Heart left ventricle (tissue), 16 donors: ENCODE results near the gene ADAM19. TPM values are rescaled to one million over a fixed set of nuclear protein-coding genes. Genes with fewer than 3 reads are reported as not detected.

Experiments used
- ATAC-seq, 4 donors: fragments of 200-7000 bp; cut with Tn5 transposase; one replicate each; pipeline ENCODE4 v1.9.1; 2020 to 2022; ENCODE audit warnings: moderate library complexity in 4 of 4, mild to moderate bottlenecking in 3 of 4, moderate number of reproducible peaks in 1 of 4
- DNase-seq, 5 donors: peaks; one replicate each; pipeline ENCODE4 v3.0.0-alpha.2; 2020
- H3K27ac ChIP-seq, 12 donors: fragments of 200-600 bp; sonication (generic) in 4 of 12; one replicate each; pipeline versions ENCODE4 v1.5.0 to v1.8.0; 2016 to 2022; ENCODE audit warnings: mild to moderate bottlenecking in 2 of 12
- H3K27me3 ChIP-seq, 9 donors: fragments of 200-600 bp; sonication (generic) in 2 of 9; one replicate each; pipeline versions ENCODE4 v1.5.1 to v1.8.0; 2016 to 2022; ENCODE audit warnings: mild to moderate bottlenecking in 3 of 9
- H3K36me3 ChIP-seq, 9 donors: fragments of 200-600 bp; sonication (generic) in 2 of 9; one replicate each; pipeline versions ENCODE4 v1.5.0 to v1.8.0; 2018 to 2022; ENCODE audit warnings: mild to moderate bottlenecking in 2 of 9
- H3K4me1 ChIP-seq, 12 donors: fragments of 200-600 bp; sonication (generic) in 4 of 12; one replicate each; pipeline versions ENCODE4 v1.5.0 to v1.8.0; 2016 to 2022; ENCODE audit warnings: mild to moderate bottlenecking in 3 of 12
- H3K4me3 ChIP-seq, 12 donors: fragments of 200-600 bp; sonication (generic) in 4 of 12; one replicate each; pipeline versions ENCODE4 v1.5.0 to v1.8.0; 2017 to 2022; ENCODE audit warnings: mild to moderate bottlenecking in 9 of 12, moderate library complexity in 4 of 12
- H3K9me3 ChIP-seq, 12 donors: fragments of 200-600 bp; sonication (generic) in 4 of 12; one replicate each; pipeline versions ENCODE4 v1.5.0 to v1.8.0; 2016 to 2022; ENCODE audit warnings: mild to moderate bottlenecking in 1 of 12
- CTCF ChIP-seq, 12 donors: fragments of 200-600 bp; sonication (generic) in 4 of 12; IDR thresholded peaks; one replicate each; pipeline versions ENCODE4 v1.5.0 to v1.8.0; 2018 to 2022; ENCODE audit warnings: antibody characterized with exemption in 12 of 12, mild to moderate bottlenecking in 5 of 12
- POLR2A ChIP-seq, 2 donors: fragments of 450-650 bp; IDR thresholded peaks; one replicate each; pipeline ENCODE4 v1.6.1; 2017; ENCODE audit warnings: antibody characterized with exemption in 2 of 2, mild to moderate bottlenecking in 2 of 2, moderate library complexity in 2 of 2
- WGBS, 4 donors: extraction: QIAGEN DNeasy Blood & Tissue Kit in 2 of 4; methylation state at CpG; one replicate each; pipeline versions ENCODE4 v1.1.5 to v1.1.7; 2013 to 2018; 5-methylcytosine and 5-hydroxymethylcytosine counted together
- intact Hi-C, 10 donors: fragments of 100-400 bp; cut with DNase I; formaldehyde crosslinking; loops; one replicate each; pipeline versions ENCODE4 v1.11.1 to v1.14.2; 2022
- polyA plus RNA-seq, 2 donors: library from polyadenylated mRNA; stranded (reverse); fragments of 200-250 nt; gene quantifications; one replicate each; pipeline ENCODE4 v1.2.3, GENCODE V29; 2013
- total RNA-seq, 9 donors: library from RNA; depleted of rRNA in 2 of 9; stranded (reverse); fragments of >200 nt in 2 of 9; fragmentation: NEBNext Ultra II Directional in 3 of 9; extraction: Animal tissue kit (Norgen Biotek cat#: 25700) in 3 of 9; gene quantifications; one replicate each; pipeline versions ENCODE4 v1.1.0 to v1.2.4, GENCODE V29; 2016 to 2023
- donor health status: ischemic (EF 13 %, LVEDD 7.1; RV severe dilation, severe dysfunction).
- donor health status: healthy with polysubstance abuse.
- donor health status: DM: no; HTN: yes; CAD: no.
- donor health status: DM: no; HTN: no; CAD: no.
- donor health status: ischemic (EF 25% LVEDD 6.9; RV normal size, moderate dysfunction).
- donor health status: ischemic (EF 25% LVEDD 5.7; RV mildly dilated, moderate dysfunction).
- donor health status: healthy.
- donor health status: DM: yes; HTN: yes; CAD: no.
- donor health status: ischemic (EF 35%, LVEDD 5.7; RV mildly dilated, moderate dysfunction).
- donor health status: nonischemic (EF 11% LVEDD 7.7; RV severe dilation, severe dysfunction).
- donor health status: DM: yes; HTN: yes; CAD: no.
- donor health status: PGD.
- donor health status: ischemic (EF 29% LVEDD 5.4; RV normal size, mild dysfunction).
- donor health status: nonischemic (EF 23%, LVEDD 6.1; RV moderate dilation, normal function).

Gene ADAM19
- total and polyA plus RNA-seq, 11 donors: 6.5 to 47.6 (median 19.0) TPM

- Histone ChIP-seq H3K27ac (peak overlapping the region in 11 of 12 donors; percentile 18 to 81 (median 45)), H3K36me3 (peaks cover 0 to 19% (median 11%) of the 10 kb centered on the region in 9 donors), H3K9me3 (no peaks in the 10 kb centered on the region), H3K27me3 (no peaks in the 10 kb centered on the region), H3K4me3 (peak overlapping the region in 4 of 12 donors; percentile 4 to 25 (median 10)), H3K4me1 (peaks cover 0 to 90% (median 59%) of the 10 kb centered on the region in 12 donors)
- DNase-seq (peak; percentile 54 to 75 (median 73)), ATAC-seq (peak; percentile 34 to 87 (median 84))
- intact Hi-C loops: no loop called here
- TF ChIP-seq POLR2A (IDR thresholded peaks at IDR 0.05): no peak
- 26 to 40% (median 30%) methylated on average over 11 of the region's 11 CpGs for WGBS, 4 donors
Observed at GRCh38 chr5:157540707-157541446, 34.7 kb downstream of the ADAM19 start.

- ATAC-seq (no peak), DNase-seq (no peak)
- intact Hi-C loops: no loop called here
- Histone ChIP-seq H3K36me3 (peaks cover 0 to 23% (median 11%) of the 10 kb centered on the region in 9 donors), H3K9me3 (no peaks in the 10 kb centered on the region), H3K4me1 (peaks cover 0 to 90% (median 58%) of the 10 kb centered on the region in 12 donors), H3K27me3 (no peaks in the 10 kb centered on the region), H3K4me3 (no peak overlapping the region), H3K27ac (peak overlapping the region in 9 of 12 donors; percentile 33 to 81 (median 53))
- WGBS, 4 donors: 93 to 97% (median 95%) methylated on average over 2 of the region's 2 CpGs
- TF ChIP-seq CTCF (IDR thresholded peaks at IDR 0.05) (no peak), POLR2A (IDR thresholded peaks at IDR 0.05) (no peak)
Observed at GRCh38 chr5:157540124-157540523, 35.5 kb downstream of the ADAM19 start.

- DNase-seq (no peak), ATAC-seq (no peak)
- intact Hi-C loops: no loop called here
- WGBS, 4 donors: 78 to 90% (median 83%) methylated on average over 4 of the region's 4 CpGs
- no peaks in the 10 kb centered on the region for H3K27me3 ChIP-seq
- H3K4me1 ChIP-seq: peaks cover 0 to 90% (median 58%) of the 10 kb centered on the region in 12 donors
- peak overlapping the region in 7 of 12 donors; percentile 33 to 81 (median 57) for H3K27ac ChIP-seq
- no peaks in the 10 kb centered on the region for H3K9me3 ChIP-seq
- no peak overlapping the region for H3K4me3 ChIP-seq
- TF ChIP-seq CTCF (IDR thresholded peaks at IDR 0.05) (no peak), POLR2A (IDR thresholded peaks at IDR 0.05) (no peak)
- peaks cover 0 to 23% (median 11%) of the 10 kb centered on the region in 9 donors for H3K36me3 ChIP-seq
Observed at GRCh38 chr5:157539503-157540022, 36.0 kb downstream of the ADAM19 start.

GRCh38 chr5:157538311-157538710, 37.3 kb downstream of the ADAM19 start:
- WGBS, 4 donors: 76 to 83% (median 80%) methylated on average over 6 of the region's 6 CpGs
- Histone ChIP-seq H3K4me3 (no peak overlapping the region), H3K4me1 (peaks cover 0 to 90% (median 54%) of the 10 kb centered on the region in 12 donors), H3K9me3 (no peaks in the 10 kb centered on the region), H3K27ac (peak overlapping the region in 3 of 12 donors; percentile 13 to 81 (median 70)), H3K27me3 (no peaks in the 10 kb centered on the region), H3K36me3 (peaks cover 0 to 26% (median 11%) of the 10 kb centered on the region in 9 donors)
- ATAC-seq: no peak
- intact Hi-C loops: no loop called here
- DNase-seq: no peak
- no peak for TF ChIP-seq CTCF (IDR thresholded peaks at IDR 0.05)
- no peak for TF ChIP-seq POLR2A (IDR thresholded peaks at IDR 0.05)
